Measurements from ENCODE around the gene KIAA1328.

DNA sequence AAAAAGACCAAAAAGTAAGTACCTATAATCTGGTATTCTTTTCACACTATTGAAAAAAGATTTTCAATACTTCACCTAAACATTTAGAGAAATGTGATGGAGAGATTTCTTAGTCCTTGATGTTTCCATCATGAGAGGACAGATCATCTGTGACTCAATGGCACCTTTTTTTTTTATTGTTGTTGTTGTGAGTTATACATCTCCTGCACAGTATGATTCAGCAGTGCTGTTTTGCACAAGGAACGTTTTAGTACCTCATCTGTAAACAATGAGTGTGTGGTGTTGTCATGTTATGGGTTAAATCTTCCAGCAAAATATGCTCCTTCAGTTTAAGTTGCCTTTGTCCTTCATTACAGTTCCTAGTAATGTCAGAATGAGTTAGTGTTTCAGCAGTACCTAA is 2.2 kb downstream of the KIAA1328 start:
- TF ChIP-seq, protein P1, sequence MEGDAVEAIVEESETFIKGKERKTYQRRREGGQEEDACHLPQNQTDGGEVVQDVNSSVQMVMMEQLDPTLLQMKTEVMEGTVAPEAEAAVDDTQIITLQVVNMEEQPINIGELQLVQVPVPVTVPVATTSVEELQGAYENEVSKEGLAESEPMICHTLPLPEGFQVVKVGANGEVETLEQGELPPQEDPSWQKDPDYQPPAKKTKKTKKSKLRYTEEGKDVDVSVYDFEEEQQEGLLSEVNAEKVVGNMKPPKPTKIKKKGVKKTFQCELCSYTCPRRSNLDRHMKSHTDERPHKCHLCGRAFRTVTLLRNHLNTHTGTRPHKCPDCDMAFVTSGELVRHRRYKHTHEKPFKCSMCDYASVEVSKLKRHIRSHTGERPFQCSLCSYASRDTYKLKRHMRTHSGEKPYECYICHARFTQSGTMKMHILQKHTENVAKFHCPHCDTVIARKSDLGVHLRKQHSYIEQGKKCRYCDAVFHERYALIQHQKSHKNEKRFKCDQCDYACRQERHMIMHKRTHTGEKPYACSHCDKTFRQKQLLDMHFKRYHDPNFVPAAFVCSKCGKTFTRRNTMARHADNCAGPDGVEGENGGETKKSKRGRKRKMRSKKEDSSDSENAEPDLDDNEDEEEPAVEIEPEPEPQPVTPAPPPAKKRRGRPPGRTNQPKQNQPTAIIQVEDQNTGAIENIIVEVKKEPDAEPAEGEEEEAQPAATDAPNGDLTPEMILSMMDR (IDR thresholded peaks at IDR 0.05), result no peak
- no peak for TF ChIP-seq POLR2A (IDR thresholded peaks at IDR 0.05)

Data from lower leg skin (tissue), 3 donors.